ENCODE measurements around the gene DNM3.

The DNM3 gene

DNA sequence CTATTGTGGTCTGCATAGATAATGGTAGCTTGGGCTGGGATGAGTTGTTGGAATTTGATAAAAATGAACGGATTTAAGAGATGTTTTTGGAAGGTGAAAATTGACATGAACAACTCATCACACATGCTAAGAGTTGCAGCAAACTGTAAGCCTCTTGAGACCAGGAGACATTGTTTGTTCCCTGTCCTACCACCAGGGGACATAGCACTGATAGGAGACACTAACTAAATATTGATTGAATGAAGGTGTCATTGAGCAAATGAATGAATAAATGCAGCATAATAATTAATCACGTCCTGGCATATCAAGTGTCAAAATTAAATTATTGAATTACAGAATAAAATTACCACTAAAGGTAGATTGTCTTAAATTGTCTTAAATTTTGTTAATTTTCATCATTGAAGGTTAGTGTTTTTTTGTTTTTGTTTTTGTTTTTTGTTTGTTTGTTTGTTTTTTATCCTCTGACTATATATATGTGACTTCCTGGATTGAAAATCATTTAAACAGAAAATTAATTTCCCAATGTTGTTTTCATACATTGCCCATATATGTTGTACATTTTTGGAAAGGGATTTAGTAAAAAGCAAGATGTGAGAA, 293.9 kb downstream of the DNM3 start:
- DNase-seq (ENCODE audit: low read depth): no peak
- TF ChIP-seq, protein P1, sequence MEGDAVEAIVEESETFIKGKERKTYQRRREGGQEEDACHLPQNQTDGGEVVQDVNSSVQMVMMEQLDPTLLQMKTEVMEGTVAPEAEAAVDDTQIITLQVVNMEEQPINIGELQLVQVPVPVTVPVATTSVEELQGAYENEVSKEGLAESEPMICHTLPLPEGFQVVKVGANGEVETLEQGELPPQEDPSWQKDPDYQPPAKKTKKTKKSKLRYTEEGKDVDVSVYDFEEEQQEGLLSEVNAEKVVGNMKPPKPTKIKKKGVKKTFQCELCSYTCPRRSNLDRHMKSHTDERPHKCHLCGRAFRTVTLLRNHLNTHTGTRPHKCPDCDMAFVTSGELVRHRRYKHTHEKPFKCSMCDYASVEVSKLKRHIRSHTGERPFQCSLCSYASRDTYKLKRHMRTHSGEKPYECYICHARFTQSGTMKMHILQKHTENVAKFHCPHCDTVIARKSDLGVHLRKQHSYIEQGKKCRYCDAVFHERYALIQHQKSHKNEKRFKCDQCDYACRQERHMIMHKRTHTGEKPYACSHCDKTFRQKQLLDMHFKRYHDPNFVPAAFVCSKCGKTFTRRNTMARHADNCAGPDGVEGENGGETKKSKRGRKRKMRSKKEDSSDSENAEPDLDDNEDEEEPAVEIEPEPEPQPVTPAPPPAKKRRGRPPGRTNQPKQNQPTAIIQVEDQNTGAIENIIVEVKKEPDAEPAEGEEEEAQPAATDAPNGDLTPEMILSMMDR (IDR thresholded peaks at IDR 0.05; ENCODE audit: insufficient read depth, low read depth, low read length, missing control alignments): peak; percentile 31
- H3K4me3 ChIP-seq (ENCODE audit: low read length): no peak overlapping the region

DNA sequence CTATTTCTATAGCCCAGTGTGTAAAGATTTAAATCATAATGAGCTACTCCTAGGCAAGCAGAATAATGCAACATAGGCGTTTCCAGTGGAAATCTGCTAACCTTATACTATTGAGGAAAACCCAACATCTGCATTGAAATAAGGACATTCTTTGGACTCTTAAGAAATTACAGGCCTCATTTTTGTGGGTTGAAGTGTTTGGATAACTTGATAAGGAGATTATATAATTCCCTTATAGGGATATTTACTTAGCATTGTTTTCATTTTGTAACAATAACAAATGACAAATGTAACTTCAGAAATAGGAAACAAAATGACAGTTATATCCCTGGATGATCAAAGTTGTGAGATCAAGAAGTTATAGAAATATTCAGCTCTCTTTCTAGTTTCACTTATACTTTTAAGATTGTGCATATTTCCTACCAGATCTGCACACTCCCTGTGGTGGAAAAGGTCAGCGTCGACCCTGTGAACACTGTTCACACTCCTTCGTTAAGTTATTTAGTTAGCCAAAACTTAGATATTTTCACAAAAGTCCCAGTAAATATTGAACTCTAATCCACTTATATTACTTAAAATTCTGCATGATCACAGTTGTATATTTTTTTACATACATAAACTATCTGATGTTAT, 294.8 kb downstream of the DNM3 start:
- no peak overlapping the region for H3K4me3 ChIP-seq (ENCODE audit: low read length)
- DNase-seq (ENCODE audit: low read depth): no peak
- TF ChIP-seq, protein P1 (IDR thresholded peaks at IDR 0.05; ENCODE audit: insufficient read depth, low read depth, low read length, missing control alignments): no peak

DNA sequence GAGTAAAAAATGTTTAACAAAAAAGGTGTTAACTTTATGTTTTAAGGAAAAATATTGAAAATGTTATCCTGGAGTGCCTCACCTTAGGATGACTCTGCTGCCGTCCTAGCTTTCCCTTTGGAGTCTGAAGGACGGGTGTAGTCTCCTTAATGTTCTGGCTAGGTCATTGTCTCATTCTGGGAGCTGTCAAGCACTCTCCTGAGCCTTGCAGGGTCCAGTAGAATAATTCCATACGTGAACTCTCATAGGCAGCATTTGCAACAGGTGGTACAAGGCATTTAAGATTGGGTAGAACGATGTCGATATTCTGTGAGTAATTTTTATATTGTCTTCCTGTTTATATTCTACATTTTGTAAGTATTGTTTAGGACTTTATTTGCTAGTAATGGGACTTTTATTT, 295.6 kb downstream of the DNM3 start:
- no peak for DNase-seq (ENCODE audit: low read depth)
- TF ChIP-seq, protein P1 (IDR thresholded peaks at IDR 0.05; ENCODE audit: insufficient read depth, low read depth, low read length, missing control alignments): no peak
- no peak overlapping the region for H3K4me3 ChIP-seq (ENCODE audit: low read length)

DNA sequence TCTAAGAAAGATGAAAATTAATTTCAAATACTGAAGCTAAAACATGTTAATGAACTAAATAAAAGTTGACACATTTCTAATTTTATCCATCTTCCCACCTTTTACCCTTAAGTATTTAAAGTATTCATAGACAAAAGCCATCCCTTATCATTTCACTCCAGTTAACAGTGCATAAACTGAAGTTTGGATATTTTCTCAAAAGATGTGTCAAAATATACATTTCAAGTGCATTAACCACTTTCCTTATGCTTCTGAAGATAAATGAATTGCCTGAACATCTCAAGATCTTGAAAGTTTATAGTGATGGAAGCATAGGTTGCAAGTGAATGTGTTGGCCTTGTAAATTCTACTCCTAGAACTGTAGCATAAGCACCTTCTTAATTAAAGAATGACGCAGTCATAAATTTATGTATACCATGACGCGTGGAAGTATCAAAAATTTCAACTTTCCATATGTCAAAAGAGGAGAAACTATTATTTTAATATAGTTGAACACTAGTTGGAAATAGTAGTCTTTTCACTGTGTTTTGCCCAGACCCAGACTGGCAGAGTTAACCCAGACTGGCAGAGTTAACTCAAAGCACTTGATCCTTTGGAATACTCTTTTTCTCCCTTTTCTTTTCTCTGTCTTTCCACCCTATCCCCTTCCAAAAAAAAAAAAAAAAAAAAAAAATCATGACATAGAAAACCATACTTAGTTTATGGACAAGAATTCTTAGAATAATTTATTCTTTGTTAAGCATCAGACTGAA, 296.6 kb downstream of the DNM3 start:
- H3K4me3 ChIP-seq (ENCODE audit: low read length): no peak overlapping the region
- no peak for DNase-seq (ENCODE audit: low read depth)
- TF ChIP-seq, protein P1 (IDR thresholded peaks at IDR 0.05; ENCODE audit: insufficient read depth, low read depth, low read length, missing control alignments): no peak

DNA sequence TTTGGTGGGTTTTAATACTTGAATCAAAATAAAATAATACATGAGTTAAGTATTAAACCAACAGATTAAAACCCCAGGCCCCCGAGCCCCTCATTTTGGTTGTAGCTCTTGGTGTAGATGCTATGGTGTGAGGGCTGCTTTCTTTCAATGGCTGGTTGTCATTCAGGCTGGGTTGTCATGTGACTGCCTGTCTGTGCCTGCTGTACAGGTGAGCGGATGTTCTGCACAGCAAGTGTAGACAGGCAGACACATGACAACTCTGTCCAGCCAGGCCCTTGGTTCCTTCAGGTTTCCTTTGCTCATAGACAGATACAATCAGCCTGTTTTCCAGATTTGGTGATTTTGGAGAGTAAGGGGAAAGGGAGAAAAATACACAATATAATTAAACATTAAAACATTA, 297.3 kb downstream of the DNM3 start:
- no peak overlapping the region for H3K4me3 ChIP-seq (ENCODE audit: low read length)
- peak; percentile 93 for DNase-seq (ENCODE audit: low read depth)
- TF ChIP-seq, protein P1 (IDR thresholded peaks at IDR 0.05; ENCODE audit: insufficient read depth, low read depth, low read length, missing control alignments): no peak

DNA sequence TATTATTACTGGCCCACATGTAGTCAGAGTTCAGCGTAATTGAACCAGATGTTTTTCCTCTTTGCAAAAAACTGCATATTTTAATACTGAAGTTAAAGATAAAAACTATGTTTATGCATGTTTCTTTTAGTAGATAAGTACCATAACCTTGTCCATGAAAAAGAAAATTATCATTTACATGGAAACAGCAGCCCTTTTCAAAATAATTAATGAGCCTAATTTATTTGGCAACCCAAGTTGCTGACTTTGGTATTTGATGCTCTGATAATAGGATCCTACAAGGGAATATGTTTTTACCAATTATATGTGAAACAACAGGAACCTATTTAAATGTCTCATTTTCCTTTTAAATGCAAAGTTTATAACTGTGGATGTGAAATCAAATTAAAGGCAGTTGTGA, 297.9 kb downstream of the DNM3 start:
- H3K4me3 ChIP-seq (ENCODE audit: low read length): no peak overlapping the region
- DNase-seq (ENCODE audit: low read depth): no peak
- TF ChIP-seq, protein P1 (IDR thresholded peaks at IDR 0.05; ENCODE audit: insufficient read depth, low read depth, low read length, missing control alignments): no peak

Measured in epithelial cell of esophagus (primary cell).